Measurements from ENCODE around the gene ATP1A3.
"Not testable (repeated sequence)": the region's sequence is repeated elsewhere in the genome, so short reads cannot be mapped to it uniquely, and the experiment has no call there.

The ATP1A3 gene

GRCh38 chr19:42018503-42019193, 24.6 kb upstream of the ATP1A3 start:
- H3K4me1 Mint-ChIP-seq, result no peaks in the 10 kb centered on the region
- peaks cover 7% of the 10 kb centered on the region for H3K27me3 Mint-ChIP-seq (ENCODE audit: low read depth)
- H3K9me3 Mint-ChIP-seq, result no peaks in the 10 kb centered on the region
- H3K4me3 Mint-ChIP-seq, result no peak overlapping the region
- H3K36me3 Mint-ChIP-seq (ENCODE audit: low read depth), result peaks cover 10% of the 10 kb centered on the region
- no peak for TF ChIP-seq CTCF (IDR thresholded peaks at IDR 0.05; ENCODE audit: unreplicated experiment in 3 of 3)
- no peak overlapping the region for H3K27ac Mint-ChIP-seq

GRCh38 chr19:42017040-42017439, 23.0 kb upstream of the ATP1A3 start:
- Mint-ChIP-seq H3K27me3 (ENCODE audit: low read depth) (no peaks in the 10 kb centered on the region), H3K4me3 (no peak overlapping the region), H3K36me3 (ENCODE audit: low read depth) (peaks cover 10% of the 10 kb centered on the region), H3K4me1 (no peaks in the 10 kb centered on the region), H3K9me3 (no peaks in the 10 kb centered on the region), H3K27ac (no peak overlapping the region)
- TF ChIP-seq CTCF (IDR thresholded peaks at IDR 0.05; ENCODE audit: unreplicated experiment in 3 of 3), result no peak

- not testable (repeated sequence) for H3K27me3 Mint-ChIP-seq (ENCODE audit: low read depth); H3K4me3 Mint-ChIP-seq; H3K27ac Mint-ChIP-seq; H3K4me1 Mint-ChIP-seq; H3K9me3 Mint-ChIP-seq; H3K36me3 Mint-ChIP-seq (ENCODE audit: low read depth)
Observed at GRCh38 chr19:42012747-42013146, 18.7 kb upstream of the ATP1A3 start.

- Mint-ChIP-seq H3K36me3 (ENCODE audit: low read depth) (no peaks in the 10 kb centered on the region), H3K27me3 (ENCODE audit: low read depth) (peaks cover 4% of the 10 kb centered on the region), H3K4me1 (peaks cover 5% of the 10 kb centered on the region), H3K4me3 (no peak overlapping the region), H3K27ac (no peak overlapping the region), H3K9me3 (no peaks in the 10 kb centered on the region)
- no peak for TF ChIP-seq CTCF (IDR thresholded peaks at IDR 0.05; ENCODE audit: unreplicated experiment in 3 of 3)
Observed at GRCh38 chr19:42010245-42011126, 16.5 kb upstream of the ATP1A3 start.

GRCh38 chr19:42006569-42006968, 12.5 kb upstream of the ATP1A3 start:
- no peak for TF ChIP-seq CTCF (IDR thresholded peaks at IDR 0.05; ENCODE audit: unreplicated experiment in 3 of 3)
- Mint-ChIP-seq H3K9me3 (no peaks in the 10 kb centered on the region), H3K36me3 (ENCODE audit: low read depth) (no peaks in the 10 kb centered on the region)

GRCh38 chr19:42005504-42005903, 11.5 kb upstream of the ATP1A3 start:
- Mint-ChIP-seq H3K4me3 (no peak overlapping the region), H3K36me3 (ENCODE audit: low read depth) (no peaks in the 10 kb centered on the region), H3K9me3 (no peaks in the 10 kb centered on the region), H3K27ac (no peak overlapping the region), H3K27me3 (ENCODE audit: low read depth) (peaks cover 43% of the 10 kb centered on the region), H3K4me1 (peaks cover 5% of the 10 kb centered on the region)
- no peak for TF ChIP-seq CTCF (IDR thresholded peaks at IDR 0.05; ENCODE audit: unreplicated experiment in 3 of 3)

More at GRCh38 chr19:42006569-42006968, 12.5 kb upstream of the ATP1A3 start:
- H3K4me1 Mint-ChIP-seq, result peaks cover 5% of the 10 kb centered on the region
- H3K27me3 Mint-ChIP-seq (ENCODE audit: low read depth), result peaks cover 32% of the 10 kb centered on the region
- H3K27ac Mint-ChIP-seq, result no peak overlapping the region
- H3K4me3 Mint-ChIP-seq, result no peak overlapping the region
